NCI-H1930 (cell line): ENCODE results near the gene EFNB2.

Experiments
- DNase-seq, 2 experiments: peaks; one replicate each; lab custom pipeline; 2025; lab: John Stamatoyannopoulos, UW

Gene EFNB2

GRCh38 chr13:106449096-106449495, 86.4 kb downstream of the EFNB2 start:
- no peak for DNase-seq

- no peak for DNase-seq
Measured at GRCh38 chr13:106445996-106446395, 89.5 kb downstream of the EFNB2 start.

- DNase-seq: no peak
Measured at GRCh38 chr13:106443607-106444322, 91.7 kb downstream of the EFNB2 start.

GRCh38 chr13:106440866-106441265, 94.6 kb downstream of the EFNB2 start:
- no peak for DNase-seq
